IPS-NIHi7 (cell line): ENCODE data around the gene KCNK7.

Experiments
- DNase-seq: peaks from one replicate; pipeline ENCODE4 v3.0.0; 2012; ENCODE audit warnings: mixed read lengths; ENCODE audit errors: extremely low spot score

The KCNK7 gene

GRCh38 chr11:65588199-65589054, 7.2 kb downstream of the KCNK7 start:
- peak; percentile 87 for DNase-seq

- peak; percentile 46 for DNase-seq
Observed at GRCh38 chr11:65586676-65587075, 8.9 kb downstream of the KCNK7 start.

GRCh38 chr11:65586247-65586630, 9.4 kb downstream of the KCNK7 start:
- DNase-seq: no peak

- no peak for DNase-seq
Observed at GRCh38 chr11:65585396-65586246, 10.0 kb downstream of the KCNK7 start.

GRCh38 chr11:65584723-65585171, 10.9 kb downstream of the KCNK7 start:
- no peak for DNase-seq

- DNase-seq: no peak
Observed at GRCh38 chr11:65584106-65584505, 11.5 kb downstream of the KCNK7 start.

- DNase-seq: no peak
Observed at GRCh38 chr11:65583589-65583988, 12.0 kb downstream of the KCNK7 start.

GRCh38 chr11:65581928-65582327, 13.7 kb downstream of the KCNK7 start:
- DNase-seq: no peak

GRCh38 chr11:65580756-65581155, 14.8 kb downstream of the KCNK7 start:
- no peak for DNase-seq

GRCh38 chr11:65580031-65580692, 15.4 kb downstream of the KCNK7 start:
- DNase-seq: no peak

- DNase-seq: no peak
Observed at GRCh38 chr11:65579291-65579690, 16.3 kb downstream of the KCNK7 start.

GRCh38 chr11:65578667-65579066, 16.9 kb downstream of the KCNK7 start:
- DNase-seq: no peak

- DNase-seq: no peak
Observed at GRCh38 chr11:65578134-65578533, 17.5 kb downstream of the KCNK7 start.

- no peak for DNase-seq
Observed at GRCh38 chr11:65577756-65578109, 17.9 kb downstream of the KCNK7 start.

- DNase-seq: no peak
Observed at GRCh38 chr11:65576867-65577755, 18.5 kb downstream of the KCNK7 start.

GRCh38 chr11:65576232-65576866, 19.3 kb downstream of the KCNK7 start:
- no peak for DNase-seq

- DNase-seq: peak; percentile 70
Observed at GRCh38 chr11:65575568-65576231, 19.9 kb downstream of the KCNK7 start, which contains the start of gene EHBP1L1. Gene EHBP1L1, plus strand, starts transcription at chr11:65576053. Its CDS starts 250 bp downstream, at chr11:65576303.

- DNase-seq: no peak
Observed at GRCh38 chr11:65574811-65575567, 20.6 kb downstream of the KCNK7 start.

- DNase-seq: peak; percentile 97
Observed at GRCh38 chr11:65574109-65574810, 21.3 kb downstream of the KCNK7 start.
